Fibroblast of villous mesenchyme (primary cell): ENCODE results near the gene MICALL1. TPM values are rescaled to one million over a fixed set of nuclear protein-coding genes. Genes with fewer than 3 reads are reported as not detected.

ENCODE experiments used
- DNase-seq: peaks from one replicate; pipeline ENCODE4 v3.0.0-alpha.2; 2010; ENCODE audit warnings: low read depth
- H3K4me3 ChIP-seq: 2 replicates; pipeline ENCODE4 v1.5.1; 2011; ENCODE audit warnings: low read depth, mild to moderate bottlenecking, low read length
- CTCF ChIP-seq: IDR thresholded peaks from 2 replicates; pipeline ENCODE4 v1.5.1; 2012; ENCODE audit warnings: low read depth, mild to moderate bottlenecking, low read length; ENCODE audit not compliant: insufficient read depth
- total RNA-seq: library from RNA; depleted of rRNA; stranded (reverse); fragments of >200 nt; gene quantifications from 2 replicates; pipeline ENCODE4 v1.2.3, GENCODE V29; 2012

The MICALL1 gene
- 39.3 and 47.9 TPM in 2 replicates for total RNA-seq

- DNase-seq = peak; percentile 73
- peak within 1 kb of the TSS; percentile 74 for H3K4me3 ChIP-seq
- TF ChIP-seq CTCF = no peak
Observed at GRCh38 chr22:37905534-37906363, at the start of gene MICALL1. MICALL1 (plus strand) TSS chr22:37906297; CDS start chr22:37906423, 126 bp downstream.

GRCh38 chr22:37860796-37861421, 45.2 kb upstream of the MICALL1 start:
- TF ChIP-seq CTCF = no peak
- no peak overlapping the region for H3K4me3 ChIP-seq
- peak; percentile 52 for DNase-seq

- no peak for TF ChIP-seq CTCF
- peak; percentile 50 for DNase-seq
- H3K4me3 ChIP-seq = no peak overlapping the region
Observed at GRCh38 chr22:37862570-37863325, 43.3 kb upstream of the MICALL1 start.

GRCh38 chr22:37865510-37865909, 40.6 kb upstream of the MICALL1 start:
- DNase-seq = no peak
- TF ChIP-seq CTCF = no peak
- H3K4me3 ChIP-seq = no peak overlapping the region

- TF ChIP-seq CTCF = no peak
- peak; percentile 61 for DNase-seq
- H3K4me3 ChIP-seq = no peak overlapping the region
Observed at GRCh38 chr22:37870273-37870672, 35.8 kb upstream of the MICALL1 start.

GRCh38 chr22:37880668-37881440, 25.2 kb upstream of the MICALL1 start:
- H3K4me3 ChIP-seq = no peak overlapping the region
- DNase-seq = peak; percentile 58
- TF ChIP-seq CTCF = no peak
